Erythroblast (primary cell): ENCODE data around the gene FAM3D.

Experiments used
- GATA1 ChIP-seq: IDR thresholded peaks from 2 replicates; pipeline ENCODE4 v1.6.1; 2011; ENCODE audit warnings: low read depth, mild to moderate bottlenecking, control low read depth, low read length, moderate library complexity
- POLR2A ChIP-seq: IDR thresholded peaks from 2 replicates; pipeline ENCODE4 v1.6.1; 2011; ENCODE audit warnings: mild to moderate bottlenecking, low read length

- TF ChIP-seq POLR2A, result no peak
- TF ChIP-seq GATA1, result no peak
Measured at GRCh38 chr3:58622892-58623291, 43.7 kb downstream of the FAM3D start.
